CD4-positive, CD25-positive, alpha-beta regulatory T cell (primary cell): ENCODE data around the gene FRMD1. TPM values are rescaled to one million over a fixed set of nuclear protein-coding genes. Genes with fewer than 3 reads are reported as not detected.

Experiments
- ATAC-seq, 2 donors: fragments of 150-1000 bp; cut with Tn5 transposase; one replicate each; pipeline ENCODE4 v1.10.0; 2021; ENCODE audit warnings: low read depth in 2 of 2, moderate number of reproducible peaks in 2 of 2, moderate library complexity in 1 of 2
- DNase-seq, 3 donors: peaks; one replicate each; pipeline versions ENCODE4 v3.0.0 to v3.0.0-alpha.2; 2012 to 2022; ENCODE audit warnings: mixed read lengths in 1 of 3
- H3K27ac ChIP-seq: one replicate; pipeline ENCODE4 v1.7.0; 2013; ENCODE audit warnings: mild to moderate bottlenecking, low read length; ENCODE audit not compliant: insufficient read depth, poor library complexity, severe bottlenecking
- H3K27me3 ChIP-seq: one replicate; pipeline ENCODE4 v1.7.0; 2013; ENCODE audit warnings: low read length; ENCODE audit not compliant: control insufficient read depth, insufficient read depth
- H3K36me3 ChIP-seq: one replicate; pipeline ENCODE4 v1.7.0; 2013; ENCODE audit warnings: mild to moderate bottlenecking, low read length, moderate library complexity; ENCODE audit not compliant: control insufficient read depth, insufficient read depth
- H3K4me1 ChIP-seq: 2 replicates; pipeline ENCODE4 v1.7.0; 2013; ENCODE audit warnings: mild to moderate bottlenecking, low read length; ENCODE audit not compliant: insufficient read depth, control insufficient read depth, poor library complexity, severe bottlenecking
- H3K4me3 ChIP-seq: one replicate; pipeline ENCODE4 v1.7.0; 2013; ENCODE audit warnings: low read depth, mild to moderate bottlenecking, low read length, moderate library complexity
- H3K9me3 ChIP-seq, 2 experiments: 1 replicate in 1 of 2; 2 replicates in 1 of 2; pipeline ENCODE4 v1.7.0; 2013; ENCODE audit warnings: low read length in 2 of 2, mild to moderate bottlenecking in 1 of 2, moderate library complexity in 1 of 2; ENCODE audit not compliant: control insufficient read depth in 2 of 2
- H3K27ac Mint-ChIP-seq, 3 donors: one replicate each; pipeline ENCODE4 v1.8.0; 2020 to 2022; ENCODE audit warnings: mild to moderate bottlenecking in 3 of 3, mixed read lengths in 3 of 3, moderate library complexity in 2 of 3
- H3K27me3 Mint-ChIP-seq: one replicate; pipeline ENCODE4 v1.8.0; 2022; ENCODE audit warnings: mild to moderate bottlenecking, mixed read lengths
- H3K36me3 Mint-ChIP-seq: one replicate; pipeline ENCODE4 v1.8.0; 2020; ENCODE audit warnings: mixed read lengths
- H3K4me1 Mint-ChIP-seq, 4 donors: one replicate each; pipeline ENCODE4 v1.8.0; 2020 to 2022; ENCODE audit warnings: mixed read lengths in 4 of 4, mild to moderate bottlenecking in 1 of 4
- H3K4me3 Mint-ChIP-seq, 4 donors: one replicate each; pipeline ENCODE4 v1.8.0; 2020 to 2022; ENCODE audit warnings: mild to moderate bottlenecking in 4 of 4, mixed read lengths in 4 of 4, moderate library complexity in 3 of 4
- H3K9me3 Mint-ChIP-seq, 7 donors: one replicate each; pipeline ENCODE4 v1.8.0; 2020 to 2022; ENCODE audit warnings: mixed read lengths in 7 of 7, mild to moderate bottlenecking in 3 of 7, moderate library complexity in 2 of 7
- polyA plus RNA-seq, 4 donors: library from polyadenylated mRNA; unstranded; fragments of 300-500 nt; fragmentation: Illumina TruSeq; gene quantifications; one replicate each; pipeline ENCODE4 v1.2.3, GENCODE V29; 2021
- total RNA-seq: library from RNA; stranded (reverse); gene quantifications from one replicate; pipeline ENCODE4 v1.2.3, GENCODE V29; 2022

The FRMD1 gene
- total and polyA plus RNA-seq, 5 donors from 2014 or later = not detected

DNA sequence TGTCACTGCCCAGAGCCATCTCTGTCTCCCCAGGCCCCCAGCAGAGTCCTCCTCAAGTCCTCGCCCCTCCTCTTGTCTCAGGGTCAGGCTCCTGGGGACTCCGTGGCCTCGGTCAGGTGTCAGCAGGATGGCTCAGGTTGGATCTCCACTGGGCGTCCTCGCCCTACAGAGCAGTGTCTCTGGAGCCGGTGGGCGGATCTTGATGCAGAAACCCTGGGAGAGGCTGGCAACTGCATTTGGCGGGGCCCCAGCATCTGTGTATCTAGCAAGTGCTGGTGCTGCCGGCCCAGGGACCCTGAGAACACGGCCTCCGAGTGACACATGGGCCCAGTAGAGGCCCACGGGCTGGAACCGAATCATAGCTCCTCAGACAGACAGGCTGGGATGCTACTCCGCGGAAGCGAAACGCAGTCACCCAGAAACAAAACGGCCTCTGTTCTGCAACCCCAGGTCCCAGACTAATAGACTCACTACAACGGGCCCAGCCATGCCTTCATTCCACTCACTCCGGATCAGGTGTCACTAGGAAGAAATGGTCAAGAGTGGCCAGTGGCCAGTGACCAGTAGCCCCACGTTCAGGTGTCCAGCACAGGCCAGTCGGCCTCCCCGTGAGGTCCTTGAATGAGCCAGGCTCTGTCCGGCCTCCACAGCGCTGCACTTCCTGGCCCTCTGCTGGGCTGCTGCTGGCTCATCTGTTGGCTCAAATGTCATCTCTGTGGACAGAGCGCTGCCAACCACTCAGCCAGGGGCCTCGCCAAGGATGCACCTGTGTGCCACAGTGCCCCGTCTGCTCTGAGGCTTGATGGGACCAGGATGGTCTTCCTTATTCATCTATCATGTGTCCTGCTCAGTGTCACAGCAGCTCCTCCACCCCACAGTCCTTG, 12.6 kb upstream of the FRMD1 start:
- no peaks in the 10 kb centered on the region for H3K27me3 ChIP-seq
- no peak overlapping the region for H3K4me3 ChIP-seq
- no peaks in the 10 kb centered on the region for H3K4me1 Mint-ChIP-seq
- H3K36me3 Mint-ChIP-seq = no peaks in the 10 kb centered on the region
- no peaks in the 10 kb centered on the region for H3K9me3 ChIP-seq
- no peak overlapping the region for H3K27ac Mint-ChIP-seq
- H3K27ac ChIP-seq = no peak overlapping the region
- H3K27me3 Mint-ChIP-seq = no peaks in the 10 kb centered on the region
- no peak overlapping the region for H3K4me3 Mint-ChIP-seq
- no peaks in the 10 kb centered on the region for H3K4me1 ChIP-seq
- DNase-seq (no peak), ATAC-seq (no peak)
- peaks cover 0 to 2% (median 0%) of the 10 kb centered on the region in 7 donors for H3K9me3 Mint-ChIP-seq
- H3K36me3 ChIP-seq = no peaks in the 10 kb centered on the region

DNA sequence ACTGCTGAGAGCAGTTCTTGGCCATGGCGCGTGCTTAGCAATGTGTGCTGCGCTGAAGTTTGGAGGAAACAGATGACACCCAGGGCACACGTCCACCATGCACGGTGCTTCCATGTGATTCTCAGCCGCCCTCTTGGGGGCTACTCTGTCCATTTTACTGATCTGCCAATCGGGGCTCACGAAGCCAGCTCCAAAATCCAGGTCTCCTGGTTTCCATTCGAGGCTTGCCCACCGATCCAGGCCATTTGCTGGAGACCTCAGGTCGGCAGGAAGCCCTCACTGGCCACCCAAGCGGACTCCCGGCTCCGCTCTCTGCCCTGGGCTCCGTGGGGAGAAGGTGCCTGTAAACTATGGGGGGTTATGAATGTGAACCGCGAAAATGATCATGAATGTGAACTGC, 11.7 kb upstream of the FRMD1 start:
- no peaks in the 10 kb centered on the region for H3K27me3 Mint-ChIP-seq
- Histone ChIP-seq H3K4me1 (no peaks in the 10 kb centered on the region), H3K36me3 (no peaks in the 10 kb centered on the region), H3K27ac (no peak overlapping the region), H3K9me3 (no peaks in the 10 kb centered on the region), H3K4me3 (no peak overlapping the region), H3K27me3 (no peaks in the 10 kb centered on the region)
- H3K27ac Mint-ChIP-seq = no peak overlapping the region
- no peak for ATAC-seq
- H3K9me3 Mint-ChIP-seq = peaks cover 0 to 2% (median 0%) of the 10 kb centered on the region in 7 donors
- no peak for DNase-seq
- H3K36me3 Mint-ChIP-seq = no peaks in the 10 kb centered on the region
- H3K4me3 Mint-ChIP-seq = no peak overlapping the region
- no peaks in the 10 kb centered on the region for H3K4me1 Mint-ChIP-seq

DNA sequence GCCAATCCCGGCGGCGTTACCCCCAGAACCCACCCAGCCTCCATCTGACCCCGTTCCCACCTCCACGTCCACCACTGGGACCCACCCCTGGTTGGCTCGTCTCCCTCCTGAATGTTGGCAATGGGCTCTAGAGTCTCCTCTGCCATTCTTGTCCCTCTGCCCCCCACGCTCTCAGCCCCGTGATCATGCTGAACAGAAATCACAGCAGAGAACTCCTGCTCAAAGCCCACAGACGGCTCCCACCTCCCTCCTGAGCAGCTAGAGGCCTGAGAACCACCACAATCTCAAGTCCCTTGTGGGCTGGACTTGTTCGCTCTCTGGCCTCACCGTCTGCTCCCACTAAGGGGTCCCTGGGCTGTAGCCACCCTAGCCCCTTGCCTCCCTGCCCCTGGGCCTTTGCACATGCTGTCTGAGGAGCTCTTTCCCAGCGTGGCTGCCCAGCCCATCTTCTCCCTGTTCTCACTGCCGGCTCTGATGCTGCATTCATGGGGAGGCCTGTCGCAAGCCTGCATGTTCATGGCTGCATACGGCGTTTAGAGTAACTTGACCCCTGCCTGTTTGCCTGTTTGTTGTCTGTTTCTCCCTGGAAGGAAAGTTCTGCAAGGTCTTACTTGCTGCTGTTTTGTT, 11.2 kb upstream of the FRMD1 start:
- no peaks in the 10 kb centered on the region for H3K4me1 Mint-ChIP-seq
- no peak for DNase-seq
- no peaks in the 10 kb centered on the region for H3K27me3 ChIP-seq
- no peaks in the 10 kb centered on the region for H3K4me1 ChIP-seq
- H3K27ac ChIP-seq = no peak overlapping the region
- H3K4me3 ChIP-seq = no peak overlapping the region
- H3K27me3 Mint-ChIP-seq = no peaks in the 10 kb centered on the region
- no peaks in the 10 kb centered on the region for H3K36me3 ChIP-seq
- no peak overlapping the region for H3K4me3 Mint-ChIP-seq
- peak overlapping the region in 1 of 3 donors; percentile 61 for H3K27ac Mint-ChIP-seq
- ATAC-seq = no peak
- H3K9me3 ChIP-seq = no peaks in the 10 kb centered on the region
- H3K36me3 Mint-ChIP-seq = no peaks in the 10 kb centered on the region
- peaks cover 0 to 2% (median 0%) of the 10 kb centered on the region in 7 donors for H3K9me3 Mint-ChIP-seq

DNA sequence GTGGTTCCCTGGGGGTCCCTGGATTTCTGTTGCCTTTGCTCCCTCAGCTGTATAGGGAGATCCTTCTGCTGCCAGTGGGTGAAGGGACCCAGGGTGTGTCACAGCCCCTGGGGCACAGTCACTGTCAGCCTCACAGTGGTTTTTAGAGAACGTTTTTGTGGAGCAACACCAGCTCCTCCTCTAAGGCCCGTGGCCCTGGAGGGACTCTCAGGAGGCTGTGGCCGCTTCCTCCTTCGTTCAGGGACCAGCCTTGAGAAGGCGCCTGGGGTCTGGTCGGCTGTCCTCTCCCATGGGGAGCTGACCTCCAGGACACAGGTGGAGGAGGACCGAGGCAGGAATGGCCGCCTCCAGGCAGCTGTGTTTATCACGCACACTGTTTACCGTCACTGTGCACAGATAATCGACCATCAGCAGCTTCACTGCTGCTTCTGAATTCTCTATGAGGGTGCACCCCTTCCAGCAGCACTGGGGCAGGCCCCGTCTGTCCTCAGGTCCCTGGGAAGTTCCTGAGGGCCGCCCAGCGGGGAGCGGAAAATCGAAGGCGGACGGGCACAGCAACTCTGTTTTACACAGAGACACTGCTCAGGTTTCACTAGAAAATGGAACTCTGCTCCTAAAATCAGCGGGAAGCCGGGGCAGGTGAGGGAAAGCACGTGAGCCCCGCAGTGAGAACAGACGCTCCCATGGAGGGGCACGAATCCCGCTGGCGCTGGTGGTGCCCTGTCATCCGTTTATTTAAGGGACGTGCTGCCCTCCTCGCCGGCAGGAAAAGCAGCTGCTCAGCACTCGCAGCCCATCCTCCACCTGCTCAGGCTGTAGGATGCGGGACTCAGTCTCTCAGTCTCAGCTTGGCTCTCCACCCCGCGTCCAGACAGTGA, 10.4 kb upstream of the FRMD1 start:
- H3K36me3 ChIP-seq = no peaks in the 10 kb centered on the region
- peaks cover 0 to 2% (median 0%) of the 10 kb centered on the region in 7 donors for H3K9me3 Mint-ChIP-seq
- ATAC-seq (no peak), DNase-seq (no peak)
- H3K4me3 ChIP-seq = no peak overlapping the region
- no peak overlapping the region for H3K4me3 Mint-ChIP-seq
- H3K27me3 ChIP-seq = no peaks in the 10 kb centered on the region
- no peaks in the 10 kb centered on the region for H3K4me1 Mint-ChIP-seq
- no peaks in the 10 kb centered on the region for H3K4me1 ChIP-seq
- H3K36me3 Mint-ChIP-seq = no peaks in the 10 kb centered on the region
- no peak overlapping the region for H3K27ac ChIP-seq
- no peaks in the 10 kb centered on the region for H3K27me3 Mint-ChIP-seq
- H3K27ac Mint-ChIP-seq = peak overlapping the region in 1 of 3 donors; percentile 61
- H3K9me3 ChIP-seq = no peaks in the 10 kb centered on the region

DNA sequence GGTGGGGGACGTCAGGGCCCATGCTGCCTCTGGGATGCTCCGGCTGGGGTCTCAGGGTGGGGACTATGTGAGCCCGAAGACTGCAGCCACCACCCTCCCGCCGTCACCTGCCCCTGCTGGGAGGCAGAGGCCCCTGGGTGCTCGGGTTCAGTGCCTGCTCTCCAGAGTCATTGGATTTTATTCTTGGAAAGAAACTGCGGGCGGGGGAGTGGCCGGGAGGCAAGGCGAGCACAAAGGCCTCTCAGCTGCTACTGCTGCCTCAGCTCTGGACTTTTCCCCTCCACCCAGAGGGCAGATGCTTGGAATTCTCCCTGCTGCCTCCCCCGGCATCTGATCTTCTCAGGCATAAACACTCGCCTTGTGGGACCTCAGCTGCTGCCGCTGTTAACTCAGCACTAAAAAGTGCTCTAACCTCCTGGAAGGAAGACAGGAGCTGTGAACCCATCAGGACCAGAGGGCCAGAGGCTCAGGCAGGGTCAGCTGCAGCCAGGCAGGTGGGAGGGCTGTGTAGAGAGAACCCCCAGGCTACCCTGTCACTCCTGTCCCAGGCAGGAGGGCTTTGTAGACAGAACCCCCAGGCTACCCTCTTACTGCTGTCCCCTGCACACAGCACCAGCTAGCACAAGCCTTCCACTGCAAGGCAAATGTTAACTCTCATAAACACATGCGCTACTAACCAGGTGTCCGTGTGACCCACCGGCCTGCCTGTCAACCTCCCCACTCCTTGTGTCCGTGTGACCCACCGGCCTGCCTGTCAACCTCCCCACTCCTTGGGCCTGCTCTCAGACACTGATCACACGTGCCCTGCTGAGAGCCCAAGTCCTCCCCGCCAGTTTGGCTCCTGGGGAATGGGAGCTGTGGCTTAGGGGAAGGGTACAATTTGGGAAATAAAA, 9.4 kb upstream of the FRMD1 start:
- Mint-ChIP-seq H3K9me3 (peaks cover 0 to 2% (median 0%) of the 10 kb centered on the region in 7 donors), H3K36me3 (no peaks in the 10 kb centered on the region), H3K27me3 (no peaks in the 10 kb centered on the region), H3K27ac (no peak overlapping the region), H3K4me1 (no peaks in the 10 kb centered on the region), H3K4me3 (no peak overlapping the region)
- Histone ChIP-seq H3K36me3 (no peaks in the 10 kb centered on the region), H3K27me3 (no peaks in the 10 kb centered on the region), H3K9me3 (no peaks in the 10 kb centered on the region), H3K4me3 (no peak overlapping the region), H3K4me1 (no peaks in the 10 kb centered on the region), H3K27ac (no peak overlapping the region)
- no peak for ATAC-seq
- no peak for DNase-seq

DNA sequence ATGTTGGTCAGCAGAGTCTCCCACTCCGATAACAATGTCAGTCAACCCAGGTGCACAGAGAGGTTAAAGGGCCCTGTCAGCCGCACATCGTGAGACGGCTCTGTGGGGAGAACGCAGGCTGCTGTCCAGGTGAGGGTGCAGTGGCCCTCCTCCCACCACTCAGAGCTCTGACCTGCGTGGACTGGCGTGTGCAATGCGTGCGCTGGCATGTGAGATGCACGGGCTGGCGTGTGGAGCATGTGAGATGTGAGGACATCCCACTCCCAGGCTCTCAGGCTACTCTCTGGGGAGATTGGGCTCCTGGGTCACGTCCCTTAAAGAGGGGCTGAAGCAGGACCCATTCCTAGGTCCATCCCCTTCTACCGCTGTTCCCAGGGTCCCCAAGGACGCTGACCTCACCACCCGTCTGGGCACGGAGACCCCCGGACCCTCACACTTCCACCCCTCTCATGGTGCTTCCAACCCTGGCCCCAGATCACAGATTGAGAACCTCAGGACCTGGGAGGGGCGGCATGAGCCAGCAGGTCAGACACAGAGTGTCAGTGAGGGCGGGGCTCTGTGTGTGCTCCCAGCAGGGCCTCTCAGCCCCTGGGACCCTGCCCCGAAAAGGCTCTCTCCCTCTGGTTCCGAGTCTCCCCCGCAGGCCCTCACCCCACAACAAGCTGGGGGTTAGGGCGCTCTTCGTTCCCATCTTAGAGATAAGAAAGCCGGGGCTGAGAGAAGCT, 8.6 kb upstream of the FRMD1 start:
- no peak for ATAC-seq
- peaks cover 0 to 2% (median 0%) of the 10 kb centered on the region in 7 donors for H3K9me3 Mint-ChIP-seq
- H3K36me3 ChIP-seq = no peaks in the 10 kb centered on the region

More for the DNA sequence above, 8.6 kb upstream of the FRMD1 start:
- H3K9me3 ChIP-seq = no peaks in the 10 kb centered on the region
- no peak overlapping the region for H3K4me3 ChIP-seq
- no peak overlapping the region for H3K27ac Mint-ChIP-seq
- no peaks in the 10 kb centered on the region for H3K27me3 ChIP-seq
- H3K4me1 Mint-ChIP-seq = no peaks in the 10 kb centered on the region
- H3K27ac ChIP-seq = no peak overlapping the region
- H3K27me3 Mint-ChIP-seq = no peaks in the 10 kb centered on the region
- H3K4me3 Mint-ChIP-seq = no peak overlapping the region
- H3K36me3 Mint-ChIP-seq = no peaks in the 10 kb centered on the region
- DNase-seq = no peak
- no peaks in the 10 kb centered on the region for H3K4me1 ChIP-seq
